Tongue (tissue), 2 donors: Measurements from ENCODE around the gene GRK3. TPM values are rescaled to one million over a fixed set of nuclear protein-coding genes. Genes with fewer than 3 reads are reported as not detected.
"Not testable (repeated sequence)": the region's sequence is repeated elsewhere in the genome, so short reads cannot be mapped to it uniquely, and the experiment has no call there.

Source experiments
- DNase-seq: peaks from one replicate; pipeline ENCODE4 v3.0.0-alpha.2; 2015
- total RNA-seq: library from RNA; depleted of rRNA; stranded (reverse); fragments of >200 nt; gene quantifications from one replicate; pipeline ENCODE4 v1.2.3, GENCODE V29; 2014

Gene GRK3
- total RNA-seq, 1 donor from 2014 or later = 8.5 TPM

GRCh38 chr22:25552405-25552804, 12.1 kb upstream of the GRK3 start:
- not testable (repeated sequence) for DNase-seq

- DNase-seq = no peak
Observed at GRCh38 chr22:25553131-25553530, 11.3 kb upstream of the GRK3 start.

GRCh38 chr22:25554238-25554671, 10.2 kb upstream of the GRK3 start:
- DNase-seq = no peak

GRCh38 chr22:25554689-25555088, 9.8 kb upstream of the GRK3 start:
- DNase-seq = no peak

- peak; percentile 67 for DNase-seq
Observed at GRCh38 chr22:25555586-25555985, 8.9 kb upstream of the GRK3 start.

- DNase-seq = no peak
Observed at GRCh38 chr22:25557218-25557617, 7.3 kb upstream of the GRK3 start.

- DNase-seq = no peak
Observed at GRCh38 chr22:25558341-25558740, 6.1 kb upstream of the GRK3 start.

- not testable (repeated sequence) for DNase-seq
Observed at GRCh38 chr22:25559910-25560309, 4.6 kb upstream of the GRK3 start.

GRCh38 chr22:25561182-25561581, 3.3 kb upstream of the GRK3 start:
- DNase-seq = not testable (repeated sequence)

GRCh38 chr22:25561927-25562326, 2.5 kb upstream of the GRK3 start:
- DNase-seq = not testable (repeated sequence)

- DNase-seq = peak; percentile 26
Observed at GRCh38 chr22:25562966-25563760, 1.3 kb upstream of the GRK3 start.

- DNase-seq = peak; percentile 30
Observed at GRCh38 chr22:25563761-25564319, 635 bp upstream of the GRK3 start.

GRCh38 chr22:25564979-25565677, 653 bp downstream of the GRK3 start:
- DNase-seq = peak; percentile 54

- no peak for DNase-seq
Observed at GRCh38 chr22:25566186-25566897, 1.9 kb downstream of the GRK3 start.

- DNase-seq = no peak
Observed at GRCh38 chr22:25566898-25567235, 2.4 kb downstream of the GRK3 start.

GRCh38 chr22:25567251-25567675, 2.8 kb downstream of the GRK3 start:
- no peak for DNase-seq

- DNase-seq = not testable (repeated sequence)
Observed at GRCh38 chr22:25568066-25568465, 3.6 kb downstream of the GRK3 start.

- DNase-seq = peak; percentile 86
Observed at GRCh38 chr22:25569361-25569760, 4.9 kb downstream of the GRK3 start.

GRCh38 chr22:25569983-25570382, 5.5 kb downstream of the GRK3 start:
- no peak for DNase-seq

GRCh38 chr22:25570486-25570885, 6.0 kb downstream of the GRK3 start:
- DNase-seq = no peak

GRCh38 chr22:25571969-25572707, 7.7 kb downstream of the GRK3 start:
- not testable (repeated sequence) for DNase-seq

- no peak for DNase-seq
Observed at GRCh38 chr22:25572708-25573171, 8.3 kb downstream of the GRK3 start.
